K562 (cell line): Measurements from ENCODE around the gene TMEM181. TPM values are rescaled to one million over a fixed set of nuclear protein-coding genes. Genes with fewer than 3 reads are reported as not detected.

ENCODE experiments used
- BRD9 ChIP-seq: fragments of 450-650 bp; IDR thresholded peaks from 2 replicates; pipeline ENCODE4 v1.6.1; 2018; ENCODE audit warnings: low read depth; ENCODE audit not compliant: partially characterized antibody
- DEAF1 ChIP-seq: fragments of 450-650 bp; formaldehyde crosslinking; IDR thresholded peaks from 2 replicates; pipeline ENCODE4 v1.4.0; 2020; ENCODE audit warnings: mild to moderate bottlenecking, moderate library complexity
- ELK1 ChIP-seq: sonication (generic); formaldehyde crosslinking; IDR thresholded peaks from 2 replicates; pipeline ENCODE4 v1.8.1; 2022; ENCODE audit warnings: missing genetic modification reagents
- MBD1 ChIP-seq: fragments of 250-450 bp; sonication (Bioruptor Pico); IDR thresholded peaks from 2 replicates; pipeline ENCODE4 v1.8.0; 2022; ENCODE audit warnings: inconsistent platforms
- MNT ChIP-seq, 2 experiments: fragments of 450-650 bp; conservative IDR thresholded peaks; 2 replicates each; pipeline ENCODE4 v1.6.1; 2017; ENCODE audit warnings: mild to moderate bottlenecking in 2 of 2, moderate library complexity in 2 of 2
- MXI1 ChIP-seq: IDR thresholded peaks from 2 replicates; pipeline ENCODE4 v1.6.1; 2011; ENCODE audit warnings: low read depth, mild to moderate bottlenecking, improper control_type of control experiment, low read length
- NELFE ChIP-seq: IDR thresholded peaks from 2 replicates; pipeline ENCODE4 v1.6.1; 2011; ENCODE audit warnings: mild to moderate bottlenecking; ENCODE audit not compliant: insufficient read depth, insufficient read length
- NFE2 ChIP-seq: IDR thresholded peaks from 2 replicates; pipeline ENCODE4 v1.6.1; 2014; ENCODE audit warnings: antibody characterized with exemption, low read depth
- NRF1 ChIP-seq, 2 experiments: fragments of 450-650 bp; IDR thresholded peaks in 1 of 2; conservative IDR thresholded peaks in 1 of 2; 2 replicates each; pipeline ENCODE4 v1.6.1; 2014; ENCODE audit warnings: mild to moderate bottlenecking in 2 of 2
- RFX7 ChIP-seq: fragments of 250-450 bp; sonication (Bioruptor Pico); IDR thresholded peaks from 2 replicates; pipeline ENCODE4 v1.5.1; 2021; ENCODE audit warnings: mild to moderate bottlenecking
- TRIM28 ChIP-seq: fragments of 450-650 bp; IDR thresholded peaks from 2 replicates; pipeline ENCODE4 v1.6.1; 2017
- USF1 ChIP-seq: sonication (generic); formaldehyde crosslinking; IDR thresholded peaks from 2 replicates; pipeline ENCODE4 v1.9.0; 2022; ENCODE audit warnings: mild to moderate bottlenecking, missing genetic modification reagents
- WHSC1 ChIP-seq: IDR thresholded peaks from one replicate; pipeline ENCODE4 v1.6.1; 2012; ENCODE audit warnings: low read length, control low read depth, inconsistent platforms
- ZBTB1 ChIP-seq: sonication (generic); formaldehyde crosslinking; IDR thresholded peaks from 2 replicates; pipeline ENCODE4 v1.8.1; 2023; ENCODE audit warnings: missing genetic modification reagents, low read depth, mild to moderate bottlenecking, borderline replicate concordance
- ZNF274 ChIP-seq: IDR thresholded peaks from 2 replicates; pipeline ENCODE4 v1.6.1; 2011; ENCODE audit warnings: low read depth, mild to moderate bottlenecking, low read length, moderate library complexity, borderline replicate concordance
- ZNF280B ChIP-seq: fragments of 250-450 bp; sonication (Bioruptor Pico); IDR thresholded peaks from 2 replicates; pipeline ENCODE4 v1.5.1; 2021; ENCODE audit warnings: mild to moderate bottlenecking
- ZNF311 ChIP-seq: fragments of 250-450 bp; sonication (Bioruptor Pico); IDR thresholded peaks from 2 replicates; pipeline ENCODE4 v1.4.0; 2020; ENCODE audit warnings: mild to moderate bottlenecking, moderate library complexity
- ZNF511 ChIP-seq: sonication (generic); formaldehyde crosslinking; IDR thresholded peaks from 2 replicates; pipeline ENCODE4 v1.8.0; 2022; ENCODE audit warnings: mild to moderate bottlenecking, missing genetic modification reagents
- ZNF589 ChIP-seq: fragments of 200-800 bp; sonication (Bioruptor generic); IDR thresholded peaks from 2 replicates; pipeline ENCODE4 v1.6.1; 2016; ENCODE audit warnings: low read depth, missing genetic modification characterization, missing compliant biosample characterization
- ZNF830 ChIP-seq: fragments of 250-450 bp; sonication (Bioruptor Pico); IDR thresholded peaks from 2 replicates; pipeline ENCODE4 v1.5.0; 2021; ENCODE audit warnings: mild to moderate bottlenecking
- polyA plus RNA-seq, 8 experiments: library from polyadenylated mRNA; depleted of rRNA in 4 of 8; stranded (reverse) in 5 of 8; unstranded in 3 of 8; fragments of >200 nt; fragmentation: Nextera tagmentation in 2 of 8; fragmentation: Illumina TruSeq in 1 of 8; extraction: Ambion mirVana in 2 of 8; extraction: Trizol in 1 of 8; gene quantifications; 2 replicates each; pipeline versions ENCODE4 v1.2.1 to v1.2.3, GENCODE V29; 2011 to 2014; ENCODE audit warnings: inconsistent platforms in 1 of 8, missing spikeins in 1 of 8
- total RNA-seq, 7 experiments: library from RNA; depleted of rRNA in 6 of 7; stranded (reverse); fragments of >200 nt in 6 of 7; fragmentation: Illumina TruSeq in 2 of 7; extraction: Trizol in 2 of 7; gene quantifications; 2 replicates each; pipeline versions ENCODE4 v1.2.1 to v1.2.3, GENCODE V29; 2011 to 2021; ENCODE audit warnings: low replicate concordance in 1 of 7

TMEM181 gene
- total and polyA plus RNA-seq, 9 of the 15 experiments (the other 6 are each of a cell fraction or from before 2014, with no cell fraction given) = 5.6 to 27.2 (median 19.9) TPM

GRCh38 chr6:158559338-158559894 lies 475 bp upstream of the TMEM181 start (continued):
- TF ChIP-seq ELK1 (CRISPR knock-in tag) = no peak
- no peak for TF ChIP-seq MXI1
- no peak for TF ChIP-seq ZNF274
- TF ChIP-seq USF1 (CRISPR knock-in tag) = no peak
- TF ChIP-seq BRD9 = no peak
- no peak for TF ChIP-seq RFX7
- no peak for TF ChIP-seq ZNF280B
- TF ChIP-seq MBD1 = peak; percentile 90
- TF ChIP-seq ZNF511 (CRISPR knock-in tag) = no peak
- no peak for TF ChIP-seq ZNF589 (CRISPR knock-in tag)
- peak; percentile 46; the same call in 1 of the 2 replicates for TF ChIP-seq ZBTB1
- no peak for TF ChIP-seq NELFE
- TF ChIP-seq NRF1 (conservative IDR thresholded peaks at IDR 0.05 in 1 of 2, IDR thresholded peaks at IDR 0.05 in 1 of 2) = no peak
- TF ChIP-seq MNT (conservative IDR thresholded peaks at IDR 0.05) = no peak
- TF ChIP-seq ZNF830 (CRISPR knock-in tag) = 0 out of 2 replicates have a peak, but pooled peaks have one; percentile 72
- TF ChIP-seq NFE2 = no peak
- TF ChIP-seq ZNF311 (CRISPR knock-in tag) = no peak
- TF ChIP-seq DEAF1 = no peak
- TF ChIP-seq WHSC1 = no peak
- TF ChIP-seq TRIM28 = no peak
